HG02885 (cell line): ENCODE measurements around the gene ACP5.

ENCODE experiments used
- ATAC-seq: cut with Tn5 transposase; IDR thresholded peaks from one replicate; pipeline ENCODE4 v1.9.1; 2021; ENCODE audit warnings: mild to moderate bottlenecking; ENCODE audit not compliant: unreplicated experiment, poor library complexity

ACP5 gene

DNA sequence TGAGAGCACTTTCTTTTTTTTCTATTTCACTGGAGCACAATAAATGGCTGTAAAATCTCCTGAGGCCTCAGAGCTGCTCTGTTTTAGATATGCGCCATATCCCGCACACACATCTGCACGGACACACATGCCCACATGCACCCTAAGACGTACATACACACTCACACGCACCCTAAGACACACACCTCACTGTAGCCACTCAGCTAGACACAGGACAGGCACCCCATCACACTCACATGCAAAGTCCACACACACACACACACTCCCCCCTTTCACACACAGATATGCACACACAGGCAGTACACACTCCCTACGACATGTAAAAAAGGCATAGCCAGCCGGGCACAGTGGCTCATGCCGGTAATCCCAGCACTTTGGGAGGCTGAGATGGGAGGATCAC is 27.2 kb downstream of the ACP5 start:
- ATAC-seq = no peak

DNA sequence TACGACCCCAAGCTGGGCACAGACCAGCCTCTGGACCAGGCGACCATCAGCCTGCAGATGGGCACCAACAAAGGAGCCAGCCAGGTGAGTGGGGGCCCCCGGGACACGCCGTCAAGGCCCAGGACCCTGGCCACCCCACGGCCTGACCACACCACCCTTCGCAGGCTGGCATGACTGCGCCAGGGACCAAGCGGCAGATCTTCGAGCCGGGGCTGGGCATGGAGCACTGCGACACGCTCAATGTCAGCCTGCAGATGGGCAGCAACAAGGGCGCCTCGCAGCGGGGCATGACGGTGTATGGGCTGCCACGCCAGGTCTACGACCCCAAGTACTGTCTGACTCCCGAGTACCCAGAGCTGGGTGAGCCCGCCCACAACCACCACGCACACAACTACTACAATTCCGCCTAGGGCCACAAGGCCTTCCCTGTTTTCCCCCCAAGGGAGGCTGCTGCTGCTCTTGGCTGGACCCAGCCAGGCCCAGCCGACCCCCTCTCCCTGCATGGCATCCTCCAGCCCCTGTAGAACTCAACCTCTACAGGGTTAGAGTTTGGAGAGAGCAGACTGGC is 28.0 kb downstream of the ACP5 start:
- no peak for ATAC-seq

DNA sequence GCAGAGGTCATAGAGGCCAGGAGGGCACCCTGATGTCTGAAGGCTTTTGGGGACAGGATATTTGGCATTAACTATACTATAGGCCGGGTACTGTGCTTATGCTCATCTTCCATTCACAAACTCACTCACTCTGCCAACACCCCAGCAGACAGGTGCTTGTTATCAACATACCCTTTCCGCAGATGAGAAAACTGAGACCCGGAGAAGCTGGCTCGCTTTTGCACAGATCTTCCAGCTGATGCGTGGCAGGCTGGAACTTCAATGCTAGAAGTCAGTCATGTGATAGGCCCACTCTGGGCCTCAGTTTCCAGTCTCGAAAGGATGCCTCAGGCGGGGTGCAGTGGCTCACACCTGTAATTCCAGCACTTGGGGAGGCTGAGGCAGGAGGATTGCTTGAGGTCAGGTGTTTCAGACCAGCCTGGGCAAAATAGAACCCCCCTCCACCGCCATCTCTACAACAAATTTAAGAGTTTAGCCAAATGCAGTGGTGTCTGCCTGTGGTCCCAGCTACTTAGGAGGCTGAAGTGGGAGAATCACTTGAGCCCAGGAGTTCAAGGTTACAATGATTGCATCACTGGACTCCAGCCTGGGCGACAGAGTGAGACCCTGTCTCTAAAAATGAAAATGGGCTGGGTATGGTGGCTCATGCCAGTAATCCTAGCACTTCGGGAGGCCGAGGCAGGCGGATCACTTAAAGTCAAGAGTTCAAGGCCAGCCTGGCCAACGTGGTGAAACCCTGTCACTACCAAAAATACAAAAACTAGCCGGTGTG is 29.3 kb downstream of the ACP5 start:
- no peak for ATAC-seq

DNA sequence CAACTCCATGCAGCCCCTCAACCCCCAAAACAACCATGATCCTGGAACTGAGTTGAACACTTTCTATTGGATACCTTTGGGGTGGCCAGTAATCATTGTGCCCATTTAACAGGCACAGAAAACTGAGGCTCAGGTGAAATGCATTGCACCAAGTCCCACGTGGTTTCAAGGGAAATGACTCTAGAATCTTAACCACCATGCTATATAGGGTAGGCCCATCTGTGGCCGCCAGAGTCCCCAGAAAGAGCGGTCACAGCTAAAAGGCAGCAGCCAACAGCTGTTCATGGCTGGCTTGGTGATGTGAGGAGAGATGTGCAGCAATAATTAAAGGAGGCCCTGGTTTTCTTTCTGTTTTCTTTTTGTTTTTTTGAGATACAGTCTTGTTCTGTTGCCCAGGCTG is 36.2 kb downstream of the ACP5 start:
- no peak for ATAC-seq

DNA sequence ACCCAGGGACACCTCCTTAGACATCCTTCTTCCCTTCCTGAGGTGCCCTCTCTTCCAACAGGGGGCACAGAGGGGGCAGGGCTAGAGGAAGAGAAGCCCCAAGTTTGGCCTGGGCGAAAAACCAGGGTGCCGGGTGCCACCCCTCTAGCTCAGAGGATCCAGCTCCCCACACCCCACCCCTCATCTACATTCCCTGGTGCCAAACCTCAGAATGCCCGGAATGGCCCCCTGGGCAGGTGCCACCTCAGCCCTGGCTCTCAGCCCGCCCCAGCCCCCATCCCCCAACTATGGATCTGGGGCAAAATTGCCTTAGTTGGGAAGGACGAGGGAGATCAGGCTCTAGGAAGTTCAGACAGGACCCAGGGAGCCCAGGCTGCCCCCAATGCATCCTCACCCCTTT is 36.8 kb downstream of the ACP5 start:
- no peak for ATAC-seq

DNA sequence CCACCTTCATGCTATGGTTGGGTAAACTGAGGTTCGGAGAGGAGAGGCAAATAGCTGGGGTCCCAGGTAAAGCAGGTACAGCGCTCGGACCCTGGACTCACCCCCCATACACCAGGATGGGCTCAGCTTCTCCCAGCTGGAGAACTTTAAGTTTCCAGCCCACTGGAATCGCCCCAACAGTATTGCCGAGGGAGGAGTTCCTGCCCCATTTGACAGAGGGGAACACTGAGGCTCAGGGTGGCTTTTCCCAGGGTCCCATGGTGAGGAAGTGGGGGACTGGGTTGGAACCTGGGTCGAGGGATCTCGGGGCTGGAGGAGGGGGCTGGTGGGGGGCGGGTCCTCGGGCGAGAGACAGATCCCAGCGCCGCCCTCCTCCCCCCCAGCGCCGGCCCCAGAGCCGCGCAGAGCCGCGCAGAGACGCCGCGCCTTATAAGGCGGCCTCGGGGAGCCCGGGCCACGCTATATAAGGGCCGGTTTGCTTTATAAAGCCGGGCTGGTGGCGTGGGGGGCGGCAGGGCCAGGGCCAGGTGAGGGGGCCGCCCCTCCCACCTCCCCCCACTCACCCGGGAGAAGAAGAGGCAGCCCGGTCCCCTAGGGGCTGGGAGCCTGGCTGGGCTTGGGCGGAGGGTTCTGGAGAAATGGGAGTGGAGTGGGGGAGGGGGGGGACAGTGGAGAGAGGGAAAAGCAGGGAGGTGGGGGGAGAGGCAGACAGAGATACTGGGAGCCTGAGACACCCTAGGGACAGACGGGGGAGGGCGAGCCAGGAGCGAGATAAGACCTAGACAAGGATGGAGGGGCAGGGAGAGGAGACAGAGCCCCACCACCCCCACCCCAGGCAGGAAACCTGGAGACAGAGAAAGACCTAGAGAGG is 37.7 kb downstream of the ACP5 start:
- no peak for ATAC-seq

DNA sequence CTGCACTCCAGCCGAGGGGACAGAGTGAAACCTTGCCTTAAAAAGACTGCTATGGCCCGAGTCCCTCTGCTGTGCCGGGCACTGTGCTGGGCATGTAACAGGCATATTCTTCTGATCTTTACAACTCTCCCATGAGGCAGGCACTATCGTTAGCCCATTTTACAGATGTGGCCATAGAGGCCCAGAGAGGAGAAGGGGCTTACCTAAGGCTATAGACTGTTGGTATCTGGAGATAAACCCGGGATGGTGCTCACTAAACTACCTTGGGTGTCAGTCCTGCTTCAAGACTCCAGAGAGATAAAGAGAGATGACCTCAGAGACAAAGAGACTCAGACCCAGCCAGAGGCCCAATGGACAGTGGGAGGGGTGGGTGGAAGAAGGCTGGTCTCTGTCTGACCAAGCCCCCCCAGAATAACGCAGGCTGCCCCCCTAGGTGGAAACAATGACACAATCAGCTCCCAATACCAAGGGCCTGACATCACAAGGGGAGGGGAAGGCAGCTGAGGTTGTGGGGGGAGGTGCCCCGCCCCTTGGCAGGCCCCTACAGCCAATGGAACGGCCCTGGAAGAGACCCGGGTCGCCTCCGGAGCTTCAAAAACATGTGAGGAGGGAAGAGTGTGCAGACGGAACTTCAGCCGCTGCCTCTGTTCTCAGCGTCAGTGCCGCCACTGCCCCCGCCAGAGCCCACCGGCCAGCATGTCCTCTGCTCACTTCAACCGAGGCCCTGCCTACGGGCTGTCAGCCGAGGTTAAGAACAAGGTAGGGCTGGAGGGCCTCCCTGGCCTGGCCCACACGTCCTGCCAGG is 39.0 kb downstream of the ACP5 start, which contains the start of gene CNN1:
CNN1 (plus strand) TSS at position 620 of the 805 bp plus-strand sequence; CDS start at position 697, 77 bp downstream.
- no peak for ATAC-seq

DNA sequence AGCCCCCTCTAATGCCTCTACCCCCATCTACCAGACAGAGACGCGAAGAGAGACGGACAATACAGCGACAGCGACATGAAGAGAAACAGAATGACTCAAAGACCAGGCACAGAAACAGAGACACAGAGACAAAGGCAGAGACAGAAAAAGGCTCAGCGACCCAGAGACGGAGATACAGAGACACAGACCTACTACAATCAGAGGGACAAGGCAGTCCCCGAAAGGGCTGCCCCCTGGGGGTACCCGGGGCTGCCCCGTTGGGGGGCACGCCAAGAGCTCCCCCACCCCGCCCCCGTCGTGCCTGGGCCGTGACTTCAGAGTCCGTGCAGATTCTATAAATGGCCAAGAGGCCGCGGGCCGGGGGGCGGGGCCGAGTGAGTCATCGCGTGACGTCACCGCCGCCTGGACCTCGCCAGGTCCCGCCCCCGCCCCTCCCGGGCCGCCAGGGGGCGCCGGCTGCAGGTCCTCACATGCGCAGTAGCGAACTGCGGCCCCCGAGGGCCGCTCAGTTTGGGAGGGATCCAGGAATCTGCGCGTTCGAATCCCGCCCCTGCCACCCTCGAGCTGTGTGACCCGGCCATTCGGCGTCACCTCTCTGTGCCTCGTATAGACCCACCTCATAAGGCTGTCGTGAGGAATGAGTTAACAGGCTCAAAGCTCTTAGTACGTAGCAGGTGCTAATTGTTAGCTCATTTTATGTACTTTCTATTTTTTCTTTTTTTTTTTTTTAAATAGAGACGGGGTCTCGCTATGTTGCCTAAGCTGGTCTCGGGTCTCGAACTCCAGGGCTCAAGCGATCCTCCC is 41.5 kb downstream of the ACP5 start:
- peak; percentile 61 for ATAC-seq

DNA sequence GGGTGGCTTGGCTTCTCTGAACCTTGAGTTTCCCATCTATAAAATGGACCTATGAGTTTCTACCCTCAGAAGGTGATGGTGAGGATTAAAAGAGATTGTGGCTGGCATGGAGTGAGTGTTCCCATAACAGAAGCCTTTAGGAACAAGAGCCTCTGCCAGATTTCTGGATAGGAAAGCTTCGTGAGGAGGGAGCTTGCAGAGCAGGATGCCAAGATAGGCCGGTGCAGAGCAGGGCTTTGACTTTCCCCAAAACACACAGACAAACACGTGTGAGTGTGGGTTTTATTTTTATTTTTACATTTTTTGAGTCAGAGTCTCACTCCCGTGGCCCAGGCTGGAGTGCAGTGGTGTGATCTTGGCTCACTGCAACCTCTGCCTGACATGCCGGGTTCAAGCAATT is 42.5 kb downstream of the ACP5 start:
- ATAC-seq = no peak

DNA sequence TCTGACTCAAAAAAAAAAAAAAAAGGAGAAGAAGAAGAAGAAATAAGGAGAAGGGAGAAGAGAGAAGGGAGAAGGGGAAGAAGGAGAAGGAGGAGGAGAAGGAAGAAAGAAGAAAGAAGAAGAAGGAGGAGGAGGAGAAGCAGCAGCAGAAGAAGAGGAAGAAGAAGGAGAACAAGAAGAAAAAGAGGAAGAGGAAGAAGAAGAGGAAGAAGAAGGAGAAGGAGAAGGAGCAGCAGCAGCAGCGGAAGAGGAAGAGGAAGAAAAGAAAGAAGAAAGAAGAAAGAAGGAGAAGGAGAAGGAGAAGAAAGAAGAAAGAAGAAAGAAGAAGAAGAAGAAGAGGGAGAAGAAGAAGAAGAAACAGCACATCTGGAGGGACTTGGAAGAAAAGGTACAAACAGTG is 42.9 kb downstream of the ACP5 start:
- no peak for ATAC-seq

DNA sequence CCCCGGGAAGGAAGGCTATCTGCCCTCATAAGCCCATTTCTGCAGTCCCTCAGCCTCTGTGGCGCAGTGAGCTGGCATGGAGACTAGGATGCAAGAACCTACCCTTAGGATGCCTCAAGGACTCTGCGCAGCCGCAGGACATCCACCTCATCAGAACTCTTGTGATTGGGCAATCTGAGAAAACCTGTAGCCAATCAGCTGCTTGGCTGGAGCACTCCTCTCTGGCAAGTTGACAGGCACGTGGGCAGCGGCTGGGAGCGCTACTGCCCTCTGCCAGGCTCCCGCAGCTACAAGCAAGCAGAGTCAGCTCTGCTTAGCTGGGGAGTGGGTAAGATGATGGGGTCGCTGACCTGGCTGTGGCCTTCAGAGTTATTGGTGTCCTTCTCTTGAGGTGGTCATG is 47.0 kb downstream of the ACP5 start:
- no peak for ATAC-seq

DNA sequence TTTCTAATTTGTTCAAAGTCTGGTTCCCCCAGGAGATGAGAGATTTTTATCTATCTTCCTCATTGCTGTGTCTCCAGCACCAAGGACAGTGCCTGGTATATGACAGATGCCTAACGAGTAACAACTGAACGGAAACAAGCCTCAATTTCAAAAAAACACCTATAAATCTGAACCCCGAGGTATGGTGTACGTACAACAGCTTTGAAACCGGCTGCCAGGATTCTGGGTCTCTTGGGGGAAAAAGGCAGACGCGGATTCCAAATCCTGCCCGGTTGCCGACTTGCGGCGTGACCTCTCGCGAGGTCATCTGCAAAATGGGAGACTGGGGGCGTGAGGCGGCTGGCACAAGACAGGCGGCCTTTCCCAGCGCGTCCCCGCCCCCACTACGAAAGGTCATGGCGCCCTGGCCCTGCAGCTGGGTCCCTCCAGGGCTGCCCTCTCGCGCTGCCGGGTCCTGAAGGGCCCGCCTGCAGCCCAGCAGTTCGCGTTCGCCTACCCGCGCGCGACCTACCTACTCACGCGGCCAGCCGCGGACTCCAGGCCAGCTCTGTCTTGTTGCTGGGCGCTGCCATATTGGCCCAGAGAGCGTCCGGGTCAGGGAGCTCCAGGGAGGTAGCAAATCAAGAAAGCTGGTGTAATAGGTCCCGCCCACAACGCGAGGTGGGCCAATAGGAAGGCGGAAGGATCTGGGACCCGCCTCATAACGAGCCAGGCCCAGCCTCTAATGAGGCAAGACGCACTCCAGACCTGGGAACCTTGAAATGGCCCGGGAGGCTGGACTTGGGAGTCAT is 48.7 kb downstream of the ACP5 start, which contains the start of gene ECSIT:
ECSIT (minus strand) TSS at position 584 of the 791 bp plus-strand sequence. CDS start 9,964 bp downstream, outside the sequence.
- ATAC-seq = peak; percentile 96
